COR-L47 (cell line): ENCODE data around the gene CTNNBL1.
"Not testable (repeated sequence)": the region's sequence is repeated elsewhere in the genome, so short reads cannot be mapped to it uniquely, and the experiment has no call there.

Source experiments
- DNase-seq: peaks from one replicate; lab custom pipeline; 2025; lab: John Stamatoyannopoulos, UW

CTNNBL1 gene

GRCh38 chr20:37711994-37712964 is 18.4 kb downstream of the CTNNBL1 start:
- DNase-seq, result peak; percentile 17

DNA sequence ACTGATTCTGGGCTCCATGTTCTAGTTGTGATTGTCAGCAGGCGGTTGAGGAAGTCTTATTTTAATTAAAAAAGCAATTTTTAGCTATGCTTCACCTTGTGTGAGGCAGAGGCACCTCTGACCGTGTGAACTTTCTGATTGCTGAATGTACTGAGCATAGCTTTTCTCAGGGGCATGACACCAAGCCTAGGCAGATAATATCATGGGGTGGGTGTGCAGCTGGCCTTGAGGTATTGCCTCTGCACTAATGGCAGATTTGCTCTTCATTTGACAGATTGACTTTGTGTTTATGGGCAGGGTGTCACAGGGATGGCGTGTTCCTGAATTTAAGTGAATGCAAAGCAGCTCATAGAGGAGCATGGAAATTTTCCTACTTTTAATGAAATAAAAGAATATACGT is 19.6 kb downstream of the CTNNBL1 start:
- no peak for DNase-seq

DNA sequence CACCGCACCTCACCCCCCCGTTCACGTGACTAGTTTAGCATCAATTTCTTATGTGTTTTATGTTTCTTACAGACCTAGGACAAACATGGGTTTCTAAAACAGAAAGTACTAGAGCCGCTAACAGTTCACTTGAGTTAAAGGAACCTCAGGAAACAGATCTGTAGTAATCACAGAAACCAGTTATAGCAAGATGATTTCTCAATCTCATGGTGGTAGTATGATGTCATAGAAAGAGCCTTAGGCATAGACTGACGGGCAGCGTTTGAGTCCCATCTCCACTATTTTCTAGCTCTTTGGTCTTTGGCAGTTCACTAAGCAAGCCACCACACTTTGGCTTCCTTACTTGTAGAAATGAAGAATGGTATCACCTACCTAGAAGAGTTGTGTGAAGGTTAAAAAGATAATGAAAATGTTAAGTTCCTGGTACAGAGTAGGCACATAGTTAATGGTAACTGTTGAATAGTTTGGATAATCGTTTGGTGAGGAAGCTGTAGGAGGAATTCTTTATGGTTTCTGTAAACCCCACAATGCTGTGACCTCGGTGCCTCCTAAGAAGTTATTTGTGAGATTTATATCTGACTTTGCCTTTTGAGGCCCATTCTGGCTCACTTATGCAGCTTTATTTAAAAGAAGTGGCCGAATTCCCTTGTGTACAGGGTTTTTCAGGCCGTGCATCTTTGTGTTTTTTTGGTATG is 21.3 kb downstream of the CTNNBL1 start:
- no peak for DNase-seq

DNA sequence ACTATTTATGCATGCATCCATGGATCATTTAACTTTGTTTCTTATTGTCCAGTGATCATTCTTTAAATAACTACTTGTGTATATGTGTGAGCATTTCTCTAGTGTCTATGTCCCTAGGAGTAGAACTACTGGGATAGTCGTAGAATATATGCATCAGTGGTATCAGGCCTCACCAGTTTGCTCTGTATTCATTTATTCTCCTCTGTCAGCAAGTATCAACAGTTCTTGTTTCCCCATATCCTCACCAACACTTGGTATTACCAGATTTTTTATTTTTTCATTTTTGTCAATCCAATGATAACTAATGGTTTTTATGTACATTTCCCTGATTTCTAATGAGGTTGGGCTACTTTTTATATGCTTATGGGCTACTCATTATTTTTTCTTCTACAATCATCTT is 27.9 kb downstream of the CTNNBL1 start:
- no peak for DNase-seq

DNA sequence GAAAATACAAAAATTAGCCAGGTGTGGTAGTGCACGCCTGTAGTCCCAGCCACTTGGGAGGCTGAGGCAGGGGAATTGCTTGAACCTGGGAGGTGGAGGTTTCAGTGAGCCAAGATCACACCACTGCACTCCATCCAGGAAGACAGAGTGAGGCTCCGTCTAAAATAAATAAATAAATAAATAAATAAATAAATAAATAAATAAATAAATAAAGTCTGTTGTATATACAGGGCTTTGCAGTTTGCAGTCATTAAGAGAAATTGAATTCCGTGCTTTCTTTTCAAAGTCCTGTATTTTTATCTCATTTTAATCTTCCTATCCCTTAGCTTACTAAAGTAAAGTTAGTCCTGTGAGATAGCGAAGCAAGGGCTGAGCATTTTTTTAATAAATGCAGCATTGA is 28.5 kb downstream of the CTNNBL1 start:
- not testable (repeated sequence) for DNase-seq

GRCh38 chr20:37723668-37724067 is 29.8 kb downstream of the CTNNBL1 start:
- DNase-seq, result no peak

DNA sequence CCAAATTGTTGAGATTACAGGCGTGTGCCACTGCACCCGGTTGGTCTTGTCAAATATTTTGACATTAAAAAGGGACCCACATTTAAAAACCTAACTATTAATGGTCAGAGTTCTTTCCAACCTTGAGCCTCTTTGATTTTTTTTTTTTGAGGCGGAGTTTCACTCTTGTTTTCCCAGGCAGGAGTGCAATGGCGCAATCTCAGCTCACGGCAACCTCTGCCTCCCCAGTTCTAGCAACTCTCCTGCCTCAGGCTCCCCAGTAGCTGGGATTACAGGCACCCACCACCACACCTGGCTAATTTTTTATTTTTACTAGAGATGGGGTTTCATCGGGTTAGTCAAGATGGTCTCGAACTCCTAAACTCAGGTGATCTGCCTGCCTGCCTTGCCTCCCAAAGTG is 31.3 kb downstream of the CTNNBL1 start:
- no peak for DNase-seq

GRCh38 chr20:37725855-37726254 is 32.0 kb downstream of the CTNNBL1 start:
- DNase-seq, result no peak

DNA sequence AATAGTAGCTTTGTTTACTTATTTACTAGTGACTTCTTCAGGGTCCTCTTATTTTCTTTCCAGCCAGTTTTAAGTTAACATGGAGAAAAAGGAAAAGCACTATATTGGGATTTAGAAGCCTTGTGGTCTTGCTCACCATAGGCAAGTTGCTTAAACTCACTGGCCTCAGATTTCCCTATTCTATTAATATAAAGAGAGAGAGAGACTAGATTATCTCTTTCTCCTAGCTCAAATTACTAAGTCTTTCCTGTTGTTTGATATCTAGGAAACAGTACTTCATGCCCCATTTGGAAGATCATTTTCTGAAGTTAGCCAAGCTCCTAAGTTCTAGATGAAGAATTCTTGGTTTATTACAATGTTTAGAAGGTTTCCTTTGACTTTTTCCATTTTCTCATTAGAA is 32.5 kb downstream of the CTNNBL1 start:
- DNase-seq, result no peak

DNA sequence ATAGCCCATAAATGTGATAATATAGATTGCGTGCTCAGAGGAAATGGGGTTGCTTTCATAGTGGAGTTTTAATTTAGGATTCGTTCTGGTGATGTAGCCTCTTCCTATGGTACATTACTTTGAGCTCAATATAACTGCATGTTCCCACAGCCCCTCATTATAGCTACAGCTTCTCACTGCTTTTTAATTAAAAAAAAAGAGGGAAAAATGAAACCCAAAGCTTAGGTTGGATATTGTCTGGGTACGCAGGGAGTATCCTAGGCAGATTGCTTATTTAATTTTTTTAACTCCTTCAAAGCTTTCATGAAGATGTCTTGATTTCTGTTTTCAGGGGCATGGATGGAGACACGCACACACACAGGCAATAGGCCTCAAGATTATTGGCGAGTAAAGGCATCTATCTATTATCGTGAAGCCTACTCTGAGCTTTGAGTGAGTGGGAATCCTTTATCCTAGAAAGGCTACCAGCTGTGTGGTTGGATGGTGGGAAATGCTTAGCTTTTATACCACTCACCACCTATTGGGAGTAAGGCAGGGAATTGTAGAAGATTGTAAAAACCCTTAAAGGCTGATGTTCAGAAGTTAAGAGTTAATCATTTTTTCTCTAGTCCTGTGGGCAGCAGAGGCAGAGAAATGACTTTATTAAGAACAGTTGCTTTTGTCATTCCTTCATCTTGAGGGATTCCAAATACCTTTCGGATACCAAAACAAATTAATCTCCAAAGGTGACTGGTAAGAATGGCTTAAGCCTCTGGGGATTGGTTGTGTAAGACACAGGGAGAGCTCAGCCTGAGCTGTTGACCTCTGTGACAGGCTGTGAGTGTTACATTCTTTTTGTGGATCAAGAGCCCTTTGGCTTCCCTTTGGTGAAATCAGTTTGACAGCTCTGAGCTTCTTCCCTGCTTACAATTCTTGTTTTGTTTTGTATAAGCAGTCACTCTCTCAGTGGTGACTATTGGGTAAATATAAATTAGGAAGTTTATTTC is 33.4 kb downstream of the CTNNBL1 start:
- no peak for DNase-seq

DNA sequence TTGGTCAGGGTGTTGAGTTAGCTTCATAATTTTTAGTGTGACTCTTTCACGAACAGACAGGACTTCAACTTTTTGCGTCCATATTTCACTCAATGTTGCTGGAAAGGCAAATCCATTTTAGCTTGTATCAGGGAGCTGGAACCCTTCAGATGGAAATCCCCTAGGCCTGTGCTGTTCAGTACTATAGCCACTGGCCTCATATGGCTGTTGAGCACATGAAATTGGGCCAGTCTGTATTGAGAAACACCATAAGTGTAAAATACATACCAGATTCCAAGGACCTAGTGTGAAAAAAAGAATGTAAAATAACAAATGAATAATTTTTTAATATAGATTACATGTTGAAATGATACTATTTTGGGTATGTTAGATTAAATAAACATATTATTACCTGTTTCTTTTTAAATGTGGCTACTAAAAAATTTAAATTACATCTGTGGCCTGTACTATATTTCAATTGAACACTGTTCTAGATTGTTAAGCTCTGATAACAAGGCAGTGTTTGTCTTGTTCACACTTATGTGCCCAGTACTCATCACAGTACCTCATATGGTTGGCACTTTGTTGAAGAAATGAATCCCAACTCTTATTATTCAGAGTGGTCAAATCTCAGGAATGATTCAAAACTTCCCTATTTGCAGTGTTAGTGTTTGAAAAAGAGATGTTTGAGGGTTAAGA is 34.3 kb downstream of the CTNNBL1 start:
- no peak for DNase-seq

DNA sequence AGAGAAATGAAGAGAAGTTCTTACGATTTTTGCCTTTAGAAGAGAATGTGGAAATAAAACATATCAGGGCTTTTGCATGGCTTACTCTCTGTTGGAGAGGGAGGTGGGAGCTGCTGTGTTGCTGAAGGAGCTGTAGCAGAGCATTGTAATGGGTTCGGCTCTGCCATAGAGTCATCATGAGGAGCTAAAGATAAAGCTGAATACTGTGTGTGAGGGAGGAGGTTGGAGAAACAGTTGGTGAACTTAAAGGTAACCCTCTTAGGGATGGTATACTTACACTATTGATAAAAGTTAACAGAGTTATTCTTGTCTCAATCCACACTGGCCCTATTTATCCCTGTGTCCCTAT is 34.8 kb downstream of the CTNNBL1 start:
- no peak for DNase-seq

DNA sequence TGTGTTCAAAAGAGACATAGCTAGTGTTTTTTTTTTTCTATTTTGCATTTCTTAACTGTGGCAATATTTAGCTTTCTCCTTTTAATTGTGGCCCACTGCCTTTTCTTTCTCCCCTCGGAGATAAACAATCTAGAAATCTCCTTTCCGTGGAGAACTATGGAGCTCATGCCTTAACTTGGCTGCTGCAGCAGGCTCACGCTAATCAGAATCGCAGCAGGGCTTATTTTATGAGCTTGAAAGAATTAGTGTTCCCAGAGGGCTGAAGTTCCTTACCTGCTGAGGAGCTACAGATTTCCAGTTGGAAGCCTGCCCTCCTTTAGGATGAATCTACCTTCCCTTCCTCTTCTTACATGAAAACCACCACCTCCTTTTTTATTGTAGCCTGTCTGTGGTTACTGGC is 35.6 kb downstream of the CTNNBL1 start:
- DNase-seq, result no peak

DNA sequence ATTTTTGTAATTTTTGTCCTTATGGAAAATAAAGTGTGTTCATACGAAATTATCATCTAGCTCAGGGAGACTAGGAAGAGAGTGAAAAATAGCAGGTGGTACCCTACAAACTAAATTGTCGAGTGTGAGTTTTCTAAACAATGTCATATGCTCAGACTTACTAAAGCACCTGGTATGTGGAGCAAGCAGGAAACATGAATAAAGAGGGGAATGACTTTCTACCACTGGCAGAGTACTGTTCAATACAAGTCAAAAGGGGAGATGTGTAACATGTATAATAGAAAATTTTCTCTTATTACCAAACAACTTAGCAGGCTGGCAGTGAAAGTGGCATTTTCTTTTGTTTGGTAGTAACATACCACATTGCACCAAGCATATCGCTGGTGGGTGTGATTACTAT is 36.1 kb downstream of the CTNNBL1 start:
- DNase-seq, result no peak

- no peak for DNase-seq
These were observed 39.6 kb downstream of the CTNNBL1 start for GRCh38 chr20:37733416-37733815.

GRCh38 chr20:37734228-37734985 is 40.6 kb downstream of the CTNNBL1 start:
- no peak for DNase-seq

DNA sequence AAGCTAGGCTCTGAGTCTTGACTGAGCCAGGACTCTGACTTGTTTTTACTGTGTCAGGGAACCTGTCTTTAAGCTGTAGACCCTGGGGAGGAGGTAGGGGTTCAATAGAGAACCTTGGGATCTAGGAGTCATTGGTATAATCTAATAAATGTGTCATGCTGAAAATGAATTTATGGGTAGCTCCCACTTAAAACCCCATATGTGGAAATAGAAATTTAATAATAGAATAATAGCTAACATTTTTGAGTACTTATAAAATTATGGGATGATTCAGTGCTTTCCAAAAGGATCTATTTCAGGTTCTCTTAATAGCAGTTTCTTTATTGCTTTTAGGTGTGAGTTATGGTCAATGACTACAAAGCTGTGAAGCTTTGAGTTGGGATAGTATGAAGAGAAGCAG is 41.7 kb downstream of the CTNNBL1 start:
- DNase-seq, result no peak

DNA sequence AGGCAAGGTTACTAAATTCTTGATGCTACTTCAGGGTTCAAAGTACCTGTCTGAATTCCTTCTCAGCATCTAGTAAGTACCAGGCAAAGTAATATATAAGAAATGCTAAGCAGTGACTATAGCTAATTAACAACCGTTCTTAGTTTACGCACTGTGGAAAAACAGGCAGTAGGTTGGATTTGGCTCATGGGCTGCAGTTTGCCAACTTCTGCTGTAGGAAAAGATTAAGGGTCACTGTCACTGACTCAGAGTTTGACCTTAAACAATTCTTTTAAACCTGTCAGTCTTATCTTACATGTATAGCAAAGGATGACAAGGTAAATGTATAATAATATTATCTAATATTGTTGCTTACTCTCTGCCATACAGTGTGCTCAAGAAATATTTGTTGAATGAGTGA is 42.3 kb downstream of the CTNNBL1 start:
- no peak for DNase-seq

- DNase-seq, result no peak
These were observed 44.1 kb downstream of the CTNNBL1 start for GRCh38 chr20:37737826-37738420.

DNA sequence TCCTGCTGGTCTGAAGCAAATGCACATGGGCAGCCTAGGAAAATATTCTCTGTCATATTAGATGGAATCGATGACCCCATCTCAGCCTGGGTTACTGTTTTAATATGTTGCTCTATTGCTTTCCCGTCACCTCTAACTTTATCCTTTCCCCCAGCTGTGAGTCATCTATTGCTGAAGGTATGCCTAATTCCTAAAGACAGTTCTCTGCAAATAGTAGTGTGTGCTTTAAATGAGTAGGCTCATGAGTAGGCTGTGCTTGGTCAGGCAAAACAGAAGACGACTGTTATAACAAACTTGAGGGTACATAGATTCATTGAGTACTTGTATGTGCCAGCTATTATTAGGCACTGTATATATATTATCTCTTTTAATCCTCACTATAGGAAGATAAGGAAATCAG is 47.2 kb downstream of the CTNNBL1 start:
- DNase-seq, result no peak
